Gastrocnemius medialis (tissue), 4 donors: ENCODE data around the gene IL31. TPM values are rescaled to one million over a fixed set of nuclear protein-coding genes. Genes with fewer than 3 reads are reported as not detected.

Experiments used
- ATAC-seq, 2 donors: fragments of 150-250 bp; one replicate each; pipeline ENCODE4 v1.9.1; 2016
- DNase-seq, 2 donors: peaks; one replicate each; pipeline ENCODE4 v3.0.0-alpha.2; 2019
- H3K27ac ChIP-seq, 4 donors: fragments of 200-600 bp; sonication (generic); 1 replicate in 1 of 4; 2 replicates in 3 of 4; pipeline ENCODE4 v1.5.1; 2016 to 2018; ENCODE audit warnings: mild to moderate bottlenecking in 2 of 4, moderate library complexity in 1 of 4
- H3K27me3 ChIP-seq, 3 donors: fragments of 200-600 bp; sonication (generic) in 2 of 3; 1 replicate in 1 of 3; 2 replicates in 2 of 3; pipeline versions ENCODE4 v1.5.1 to v1.6.0; 2016 to 2019; ENCODE audit warnings: mild to moderate bottlenecking in 1 of 3, moderate library complexity in 1 of 3
- H3K36me3 ChIP-seq, 2 donors: fragments of 200-600 bp; sonication (generic) in 1 of 2; one replicate each; pipeline ENCODE4 v1.5.1; 2017 to 2018
- H3K4me1 ChIP-seq, 2 donors: fragments of 200-600 bp; sonication (generic) in 1 of 2; one replicate each; pipeline ENCODE4 v1.5.1; 2016 to 2017; ENCODE audit warnings: mild to moderate bottlenecking in 2 of 2
- H3K4me3 ChIP-seq, 4 donors: fragments of 200-600 bp; sonication (generic) in 3 of 4; 1 replicate in 1 of 4; 2 replicates in 3 of 4; pipeline ENCODE4 v1.5.1; 2016 to 2019; ENCODE audit warnings: mild to moderate bottlenecking in 2 of 4
- H3K9me3 ChIP-seq, 3 donors: fragments of 200-600 bp; sonication (generic) in 2 of 3; 1 replicate in 1 of 3; 2 replicates in 2 of 3; pipeline ENCODE4 v1.5.1; 2016 to 2019
- POLR2A ChIP-seq, 2 donors: fragments of 450-650 bp; IDR thresholded peaks; one replicate each; pipeline ENCODE4 v1.6.1; 2017; ENCODE audit warnings: antibody characterized with exemption in 2 of 2, mild to moderate bottlenecking in 2 of 2, moderate library complexity in 2 of 2
- in situ Hi-C, 4 donors: fragments of 200-750 bp; cut with MboI; loops; one replicate each; pipeline versions ENCODE4 v1.15.0 to v1.8.0; 2017; ENCODE audit warnings: low sequenced_read_pairs in 4 of 4
- intact Hi-C: fragments of 100-400 bp; cut with DNase I; formaldehyde crosslinking; loops from one replicate; pipeline ENCODE4 v1.15.1; 2023; ENCODE audit warnings: low total_unique reads
- total RNA-seq, 4 donors: library from RNA; depleted of rRNA; stranded (reverse); fragments of >200 nt; gene quantifications; one replicate each; pipeline versions ENCODE4 v1.1.0 to v1.2.3, GENCODE V29; 2016
- TF ChIP-seq, protein P1 (sequence below), 5 experiments: fragments of 450-650 bp in 3 of 5; fragments of 200-600 bp in 2 of 5; sonication (generic) in 2 of 5; IDR thresholded peaks in 4 of 5; conservative IDR thresholded peaks in 1 of 5; 1 replicate in 4 of 5; 2 replicates in 1 of 5; pipeline ENCODE4 v1.5.1; 2016 to 2019; ENCODE audit warnings: antibody characterized with exemption in 5 of 5, mild to moderate bottlenecking in 3 of 5, moderate library complexity in 3 of 5

IL31 gene
- total RNA-seq, 4 donors from 2014 or later = not detected

DNA sequence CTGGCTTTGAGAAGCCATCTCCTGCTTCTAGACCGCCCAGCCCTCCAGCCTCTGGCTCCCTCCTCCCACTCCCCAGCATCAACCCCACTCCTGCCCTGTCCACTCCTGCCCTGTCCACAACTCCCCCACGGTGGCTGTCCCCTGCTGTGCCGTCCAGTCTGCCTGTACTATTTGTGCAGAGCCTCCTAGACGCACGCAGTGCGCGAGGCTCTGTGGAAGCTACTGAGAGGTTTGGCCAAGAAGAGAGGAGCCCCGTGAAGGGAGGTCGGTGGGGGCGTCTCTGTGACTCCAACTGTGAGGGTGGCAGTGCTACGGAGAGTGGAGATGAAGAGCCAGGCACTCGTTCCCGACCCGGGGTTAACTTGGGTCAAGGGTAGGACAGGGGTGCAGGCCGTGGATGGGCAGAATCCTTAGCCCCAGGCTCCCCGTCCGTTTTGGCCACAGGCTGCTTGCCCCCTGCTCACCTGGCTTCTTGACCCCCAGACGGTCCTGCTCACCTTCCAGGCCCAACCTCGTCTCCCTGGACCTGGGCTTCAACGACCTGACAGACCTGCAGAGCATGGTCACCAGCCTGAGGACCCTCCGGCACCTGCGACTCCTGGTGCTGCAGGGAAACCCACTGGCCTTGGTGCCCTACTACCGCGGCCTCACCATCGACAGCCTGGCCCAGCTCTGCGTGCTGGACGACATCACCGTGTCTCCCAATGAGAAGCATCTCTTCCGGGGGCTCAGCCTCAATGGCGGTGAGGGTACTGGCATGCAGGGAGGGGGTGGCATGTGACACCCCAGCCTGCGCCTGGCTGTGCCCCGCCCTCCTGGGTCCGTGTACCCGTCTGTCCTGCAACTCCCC, 15.8 kb upstream of the IL31 start:
- in situ Hi-C loops (loop anchor here in 1 of 4 donors (10.0 kb wide), 2 partner anchors 55 to 145 kb away; no protein-coding TSS in a partner anchor), intact Hi-C loops (loop anchor here (2.0 to 10.0 kb wide), 2 partner anchors 59 to 275 kb away; partner anchors contain the start of gene CFAP251)

DNA sequence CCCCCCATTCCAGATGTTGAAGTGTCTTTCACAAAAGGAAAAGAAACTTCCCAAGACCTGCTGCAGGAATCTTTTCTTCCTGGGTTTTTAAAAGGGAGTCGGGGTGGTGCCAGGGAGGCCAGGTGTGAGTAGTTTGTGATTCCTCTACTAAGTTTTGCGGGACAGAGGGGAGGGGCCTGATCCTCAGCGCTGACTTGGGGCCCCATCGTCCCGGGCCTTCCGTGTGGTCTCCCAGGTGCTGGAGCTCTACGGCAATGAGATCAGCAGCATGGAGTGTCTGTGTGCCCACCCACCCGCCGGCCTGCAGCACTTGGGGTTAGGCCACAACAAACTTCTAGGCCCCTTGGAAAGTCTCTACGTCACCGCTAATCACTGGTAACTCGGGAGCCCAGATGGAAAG, 13.4 kb upstream of the IL31 start:
- in situ Hi-C loops = no loop called here
- no peak for ATAC-seq
- no peak overlapping the region for H3K4me3 ChIP-seq
- DNase-seq = no peak
- no peaks in the 10 kb centered on the region for H3K9me3 ChIP-seq
- H3K27me3 ChIP-seq = peaks cover 0 to 10% (median 0%) of the 10 kb centered on the region in 3 donors
- no peaks in the 10 kb centered on the region for H3K36me3 ChIP-seq
- TF ChIP-seq POLR2A (IDR thresholded peaks at IDR 0.05) = no peak
- TF ChIP-seq, protein P1, sequence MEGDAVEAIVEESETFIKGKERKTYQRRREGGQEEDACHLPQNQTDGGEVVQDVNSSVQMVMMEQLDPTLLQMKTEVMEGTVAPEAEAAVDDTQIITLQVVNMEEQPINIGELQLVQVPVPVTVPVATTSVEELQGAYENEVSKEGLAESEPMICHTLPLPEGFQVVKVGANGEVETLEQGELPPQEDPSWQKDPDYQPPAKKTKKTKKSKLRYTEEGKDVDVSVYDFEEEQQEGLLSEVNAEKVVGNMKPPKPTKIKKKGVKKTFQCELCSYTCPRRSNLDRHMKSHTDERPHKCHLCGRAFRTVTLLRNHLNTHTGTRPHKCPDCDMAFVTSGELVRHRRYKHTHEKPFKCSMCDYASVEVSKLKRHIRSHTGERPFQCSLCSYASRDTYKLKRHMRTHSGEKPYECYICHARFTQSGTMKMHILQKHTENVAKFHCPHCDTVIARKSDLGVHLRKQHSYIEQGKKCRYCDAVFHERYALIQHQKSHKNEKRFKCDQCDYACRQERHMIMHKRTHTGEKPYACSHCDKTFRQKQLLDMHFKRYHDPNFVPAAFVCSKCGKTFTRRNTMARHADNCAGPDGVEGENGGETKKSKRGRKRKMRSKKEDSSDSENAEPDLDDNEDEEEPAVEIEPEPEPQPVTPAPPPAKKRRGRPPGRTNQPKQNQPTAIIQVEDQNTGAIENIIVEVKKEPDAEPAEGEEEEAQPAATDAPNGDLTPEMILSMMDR (IDR thresholded peaks at IDR 0.05 in 4 of 5, conservative IDR thresholded peaks at IDR 0.05 in 1 of 5) = no peak
- intact Hi-C loops = no loop called here
- H3K27ac ChIP-seq = no peak overlapping the region
- H3K4me1 ChIP-seq = no peaks in the 10 kb centered on the region

More for the DNA sequence above, 15.8 kb upstream of the IL31 start:
- no peak for DNase-seq
- H3K27ac ChIP-seq = no peak overlapping the region
- H3K4me3 ChIP-seq = no peak overlapping the region
- H3K27me3 ChIP-seq = no peaks in the 10 kb centered on the region
- H3K4me1 ChIP-seq = no peaks in the 10 kb centered on the region
- ATAC-seq = no peak
- TF ChIP-seq, protein P1 (IDR thresholded peaks at IDR 0.05 in 4 of 5, conservative IDR thresholded peaks at IDR 0.05 in 1 of 5) = no peak
- TF ChIP-seq POLR2A (IDR thresholded peaks at IDR 0.05) = no peak
- no peaks in the 10 kb centered on the region for H3K9me3 ChIP-seq
- no peaks in the 10 kb centered on the region for H3K36me3 ChIP-seq

DNA sequence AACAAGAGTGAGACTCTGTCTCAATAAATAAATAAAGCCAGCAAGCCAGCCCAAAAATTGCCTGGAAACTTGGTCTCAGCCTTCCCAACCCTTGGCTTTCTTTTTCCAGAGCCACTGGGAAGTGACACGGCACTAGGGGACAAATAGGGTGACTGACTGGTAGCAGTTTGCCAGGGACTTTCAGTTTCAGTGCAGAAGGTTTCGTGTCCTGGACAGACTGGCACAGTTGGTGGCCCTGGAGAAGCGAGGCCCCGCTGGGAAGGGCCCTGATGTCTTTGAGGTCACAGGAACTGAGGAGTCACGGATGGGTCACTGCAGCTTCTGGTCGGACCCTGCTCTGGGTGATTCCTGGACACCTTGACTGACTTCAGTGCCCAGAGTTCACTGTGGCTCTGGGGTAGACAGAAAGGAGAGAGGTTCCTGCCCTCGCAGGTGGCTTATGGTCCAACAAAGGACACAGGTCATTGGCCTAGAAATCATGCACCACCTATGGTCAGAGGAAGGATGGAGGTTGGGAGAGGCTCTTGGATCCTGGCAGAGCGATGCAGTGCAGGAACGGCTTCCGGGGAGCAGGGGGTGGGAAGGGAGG, 11.6 kb upstream of the IL31 start:
- ATAC-seq (no peak), DNase-seq (no peak)
- H3K27me3 ChIP-seq = peaks cover 0 to 10% (median 0%) of the 10 kb centered on the region in 3 donors
- H3K36me3 ChIP-seq = no peaks in the 10 kb centered on the region
- H3K4me1 ChIP-seq = no peaks in the 10 kb centered on the region
- H3K9me3 ChIP-seq = no peaks in the 10 kb centered on the region
- no peak overlapping the region for H3K4me3 ChIP-seq
- intact Hi-C loops = no loop called here
- in situ Hi-C loops = no loop called here
- TF ChIP-seq POLR2A (IDR thresholded peaks at IDR 0.05) = no peak
- TF ChIP-seq, protein P1 (IDR thresholded peaks at IDR 0.05 in 4 of 5, conservative IDR thresholded peaks at IDR 0.05 in 1 of 5) = no peak
- H3K27ac ChIP-seq = no peak overlapping the region

DNA sequence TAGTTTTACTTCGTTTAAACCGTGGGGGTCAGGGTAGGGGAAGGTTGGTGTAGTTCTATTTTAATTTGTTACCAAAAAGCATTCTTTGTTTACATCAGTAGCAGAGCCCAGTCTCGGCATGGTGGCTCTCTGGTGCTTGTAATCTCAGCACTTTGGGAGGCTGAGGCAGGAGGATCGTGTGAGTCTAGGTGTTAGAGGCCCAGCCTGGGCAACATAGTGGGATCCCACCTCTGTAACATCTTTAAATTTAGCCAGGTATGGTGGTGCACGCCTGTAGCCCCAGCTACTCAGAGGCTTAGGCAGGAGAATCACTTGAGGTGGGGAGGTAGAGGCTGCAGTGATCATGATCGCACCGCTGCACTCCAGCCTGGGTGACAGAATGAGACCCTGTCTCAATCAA, 11.1 kb upstream of the IL31 start:
- ATAC-seq = no peak
- no peak for DNase-seq
- Histone ChIP-seq H3K27me3 (peaks cover 0 to 10% (median 0%) of the 10 kb centered on the region in 3 donors), H3K27ac (no peak overlapping the region), H3K9me3 (no peaks in the 10 kb centered on the region), H3K36me3 (no peaks in the 10 kb centered on the region), H3K4me3 (no peak overlapping the region), H3K4me1 (no peaks in the 10 kb centered on the region)
- TF ChIP-seq POLR2A (IDR thresholded peaks at IDR 0.05) = no peak
- TF ChIP-seq, protein P1 (IDR thresholded peaks at IDR 0.05 in 4 of 5, conservative IDR thresholded peaks at IDR 0.05 in 1 of 5) = no peak
- in situ Hi-C loops = no loop called here
- intact Hi-C loops = no loop called here
